Karpas-422 (cell line): ENCODE measurements around the gene STAT6. TPM values are rescaled to one million over a fixed set of nuclear protein-coding genes. Genes with fewer than 3 reads are reported as not detected.

Experiments
- DNase-seq: peaks from one replicate; pipeline ENCODE4 v3.0.0-alpha.2; 2015
- H2AFZ ChIP-seq: fragments of 200-600 bp; sonication (generic); 2 replicates; pipeline ENCODE4 v1.6.1; 2014; ENCODE audit warnings: antibody characterized with exemption, low read length, mixed read lengths
- H3K27ac ChIP-seq: fragments of 200-600 bp; sonication (generic); 2 replicates; pipeline ENCODE4 v1.5.1; 2014; ENCODE audit warnings: mild to moderate bottlenecking, low read length, moderate library complexity
- H3K27me3 ChIP-seq: fragments of 200-600 bp; sonication (generic); 2 replicates; pipeline ENCODE4 v1.6.1; 2014; ENCODE audit warnings: low read length, mixed read lengths
- H3K36me3 ChIP-seq: fragments of 200-600 bp; sonication (generic); 2 replicates; pipeline ENCODE4 v1.6.1; 2014; ENCODE audit warnings: low read length, mixed read lengths; ENCODE audit not compliant: insufficient read depth
- H3K4me1 ChIP-seq: fragments of 200-600 bp; sonication (generic); 2 replicates; pipeline ENCODE4 v1.6.1; 2014; ENCODE audit warnings: mild to moderate bottlenecking, low read length, mixed read lengths
- H3K4me2 ChIP-seq: fragments of 200-600 bp; sonication (generic); 2 replicates; pipeline ENCODE4 v1.6.1; 2014; ENCODE audit warnings: low read length, low read depth, mild to moderate bottlenecking; ENCODE audit not compliant: poor library complexity, severe bottlenecking
- H3K4me3 ChIP-seq: fragments of 200-600 bp; sonication (generic); 2 replicates; pipeline ENCODE4 v1.5.1; 2014; ENCODE audit warnings: mild to moderate bottlenecking, antibody characterized with exemption, low read length, mixed read lengths
- H3K79me2 ChIP-seq: fragments of 200-600 bp; sonication (generic); 2 replicates; pipeline ENCODE4 v1.6.1; 2014; ENCODE audit warnings: mild to moderate bottlenecking, low read length, mixed read lengths
- H3K9ac ChIP-seq: fragments of 200-600 bp; sonication (generic); 2 replicates; pipeline ENCODE4 v1.6.0; 2014; ENCODE audit warnings: low read length
- H3K9me2 ChIP-seq: fragments of 200-600 bp; sonication (generic), shearing (Covaris generic); replicated peaks from 2 replicates; pipeline ENCODE4 v1.6.0; 2014; ENCODE audit warnings: mild to moderate bottlenecking, low read length, moderate library complexity; ENCODE audit not compliant: insufficient read depth
- H3K9me3 ChIP-seq: fragments of 300-700, 200-600 bp; sonication (generic); 2 replicates; pipeline ENCODE4 v1.6.1; 2014; ENCODE audit warnings: low read length, mixed read lengths
- H4K20me1 ChIP-seq: fragments of 200-600 bp; sonication (generic); 2 replicates; pipeline ENCODE4 v1.6.1; 2014; ENCODE audit warnings: mild to moderate bottlenecking, antibody characterized with exemption, low read length, low read depth; ENCODE audit not compliant: insufficient read depth
- total RNA-seq: library from RNA; depleted of rRNA; stranded (reverse); fragments of >200 nt; shearing (Covaris generic); gene quantifications from 2 replicates; pipeline ENCODE4 v1.2.3, GENCODE V29; 2014; ENCODE audit warnings: low replicate concordance

STAT6 gene
- total RNA-seq, 1 experiment from 2014 or later = 116 TPM

GRCh38 chr12:57097554-57097835, 13.7 kb downstream of the STAT6 start:
- no peaks in the 10 kb centered on the region for H3K9me3 ChIP-seq
- no peaks in the 10 kb centered on the region for H3K79me2 ChIP-seq
- peaks cover 39% of the 10 kb centered on the region for H3K4me1 ChIP-seq
- DNase-seq = no peak
- H3K36me3 ChIP-seq = peaks cover 47% of the 10 kb centered on the region; the same call in 1 of the 2 replicates
- no peaks in the 10 kb centered on the region for H3K27me3 ChIP-seq
- no peak overlapping the region for H3K9ac ChIP-seq
- no peak overlapping the region for H3K4me2 ChIP-seq
- H4K20me1 ChIP-seq = no peaks in the 10 kb centered on the region
- H3K9me2 ChIP-seq = no peaks in the 10 kb centered on the region
- H2AFZ ChIP-seq = no peak overlapping the region
- H3K27ac ChIP-seq = no peak overlapping the region
- no peak overlapping the region for H3K4me3 ChIP-seq

- Histone ChIP-seq H3K9ac (no peak overlapping the region), H3K4me2 (no peak overlapping the region), H3K4me1 (peaks cover 44% of the 10 kb centered on the region), H3K9me3 (no peaks in the 10 kb centered on the region), H3K79me2 (no peaks in the 10 kb centered on the region; the same call in 1 of the 2 replicates), H3K4me3 (no peak overlapping the region), H3K36me3 (peaks cover 44% of the 10 kb centered on the region; the same call in 1 of the 2 replicates), H2AFZ (no peak overlapping the region), H3K9me2 (no peaks in the 10 kb centered on the region), H4K20me1 (no peaks in the 10 kb centered on the region), H3K27me3 (no peaks in the 10 kb centered on the region), H3K27ac (no peak overlapping the region)
- DNase-seq = peak; percentile 41
These were observed 14.2 kb downstream of the STAT6 start for GRCh38 chr12:57096748-57097553.

DNA sequence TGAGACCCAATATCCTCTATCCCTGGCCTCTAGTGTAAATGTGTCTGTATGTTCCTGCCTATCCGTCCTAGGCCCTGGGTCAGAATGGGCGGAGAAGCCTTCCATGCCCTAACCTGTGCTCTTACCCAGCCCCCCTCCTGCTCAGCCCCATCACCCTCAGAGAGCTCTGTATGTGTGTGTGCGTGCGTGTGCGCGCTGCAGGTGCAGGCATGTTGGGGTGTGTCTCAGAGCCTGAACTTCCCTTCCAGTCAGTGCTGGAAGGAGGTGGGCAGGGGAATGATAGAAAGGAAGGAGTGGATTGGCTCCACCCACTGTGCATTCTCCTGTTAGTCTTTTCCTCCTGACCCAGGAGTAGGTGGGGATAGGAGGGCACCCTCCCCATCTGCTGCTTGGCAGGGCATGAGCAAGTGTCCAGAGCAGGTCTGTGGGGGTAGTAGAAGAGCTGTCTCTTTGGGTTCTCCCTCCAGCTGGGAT, 15.0 kb downstream of the STAT6 start:
- Histone ChIP-seq H3K4me3 (no peak overlapping the region), H3K27ac (peak overlapping the region; percentile 83; the same call in 1 of the 2 replicates), H3K36me3 (peaks cover 44% of the 10 kb centered on the region; the same call in 1 of the 2 replicates), H4K20me1 (no peaks in the 10 kb centered on the region), H3K4me1 (peaks cover 52% of the 10 kb centered on the region), H3K9ac (peak overlapping the region; percentile 26; the same call in 1 of the 2 replicates), H3K27me3 (no peaks in the 10 kb centered on the region), H3K9me3 (no peaks in the 10 kb centered on the region), H3K79me2 (peaks cover 6% of the 10 kb centered on the region; the same call in 1 of the 2 replicates), H3K9me2 (no peaks in the 10 kb centered on the region), H3K4me2 (no peak overlapping the region), H2AFZ (no peak overlapping the region)
- DNase-seq = peak; percentile 43

- Histone ChIP-seq H2AFZ (no peak overlapping the region), H3K4me2 (no peak overlapping the region), H3K36me3 (peaks cover 44% of the 10 kb centered on the region; the same call in 1 of the 2 replicates), H3K4me1 (peaks cover 58% of the 10 kb centered on the region), H3K9me3 (no peaks in the 10 kb centered on the region), H3K4me3 (no peak overlapping the region), H3K27me3 (no peaks in the 10 kb centered on the region), H3K27ac (peak overlapping the region; percentile 83), H4K20me1 (no peaks in the 10 kb centered on the region), H3K79me2 (peaks cover 13% of the 10 kb centered on the region), H3K9me2 (no peaks in the 10 kb centered on the region), H3K9ac (peak overlapping the region; percentile 68; the same call in 1 of the 2 replicates)
- DNase-seq = peak; percentile 57
These were observed 15.7 kb downstream of the STAT6 start for GRCh38 chr12:57095440-57095839.

DNA sequence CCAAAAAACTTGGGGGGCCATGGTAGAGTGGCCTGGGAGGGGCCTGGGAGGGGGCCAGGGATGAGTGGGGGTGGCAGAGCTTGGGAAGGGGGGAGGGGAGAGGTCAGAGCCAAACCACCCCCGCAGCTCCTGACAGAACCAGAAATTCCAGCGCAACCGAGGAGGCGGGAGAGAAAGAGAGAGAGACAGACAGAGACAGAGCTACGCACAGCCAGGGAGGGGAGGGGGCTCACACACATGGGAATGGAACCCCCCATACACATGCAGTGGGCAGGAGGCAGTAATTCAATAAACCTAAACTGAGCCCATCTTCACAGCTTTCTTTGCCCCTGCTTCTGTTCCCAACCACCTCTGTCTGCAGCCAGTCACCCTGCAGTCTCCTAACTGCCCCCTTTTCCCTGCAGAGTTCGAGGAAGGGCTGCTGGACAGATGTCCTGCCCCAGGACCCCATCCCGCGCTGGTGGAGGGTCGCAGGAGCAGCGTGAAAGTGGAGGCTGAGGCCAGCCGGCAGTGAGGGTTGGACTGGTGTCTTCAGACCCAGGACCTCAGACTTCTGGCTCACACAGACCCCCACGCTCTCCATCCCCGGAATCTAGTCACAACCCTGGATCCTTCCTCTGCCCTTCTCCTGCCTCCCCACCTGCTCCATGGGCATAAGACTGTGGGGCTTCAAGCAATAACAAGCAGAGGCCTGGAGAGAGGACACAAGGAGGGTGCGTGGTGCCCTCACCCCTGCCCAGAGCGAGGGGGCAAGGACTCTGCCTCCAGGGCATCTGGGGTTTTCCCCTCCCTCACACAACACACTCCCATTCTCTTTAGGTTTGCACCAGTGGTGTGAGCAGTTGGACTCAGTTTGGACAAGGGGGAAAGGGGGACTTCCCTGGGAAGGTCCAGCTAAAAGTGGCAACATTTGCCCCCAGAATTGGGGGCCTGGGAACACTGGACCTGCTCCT, 16.7 kb downstream of the STAT6 start:
- peak overlapping the region; percentile 60 for H3K4me2 ChIP-seq
- H3K9me3 ChIP-seq = no peaks in the 10 kb centered on the region
- no peak for DNase-seq
- no peaks in the 10 kb centered on the region for H4K20me1 ChIP-seq
- H3K9me2 ChIP-seq = no peaks in the 10 kb centered on the region
- H2AFZ ChIP-seq = no peak overlapping the region
- H3K9ac ChIP-seq = peak overlapping the region; percentile 68
- H3K79me2 ChIP-seq = peaks cover 21% of the 10 kb centered on the region
- H3K36me3 ChIP-seq = peaks cover 35% of the 10 kb centered on the region; the same call in 1 of the 2 replicates
- peaks cover 59% of the 10 kb centered on the region for H3K4me1 ChIP-seq
- H3K27me3 ChIP-seq = no peaks in the 10 kb centered on the region
- H3K4me3 ChIP-seq = peak overlapping the region; percentile 39; the same call in 1 of the 2 replicates
- peak overlapping the region; percentile 83 for H3K27ac ChIP-seq

DNA sequence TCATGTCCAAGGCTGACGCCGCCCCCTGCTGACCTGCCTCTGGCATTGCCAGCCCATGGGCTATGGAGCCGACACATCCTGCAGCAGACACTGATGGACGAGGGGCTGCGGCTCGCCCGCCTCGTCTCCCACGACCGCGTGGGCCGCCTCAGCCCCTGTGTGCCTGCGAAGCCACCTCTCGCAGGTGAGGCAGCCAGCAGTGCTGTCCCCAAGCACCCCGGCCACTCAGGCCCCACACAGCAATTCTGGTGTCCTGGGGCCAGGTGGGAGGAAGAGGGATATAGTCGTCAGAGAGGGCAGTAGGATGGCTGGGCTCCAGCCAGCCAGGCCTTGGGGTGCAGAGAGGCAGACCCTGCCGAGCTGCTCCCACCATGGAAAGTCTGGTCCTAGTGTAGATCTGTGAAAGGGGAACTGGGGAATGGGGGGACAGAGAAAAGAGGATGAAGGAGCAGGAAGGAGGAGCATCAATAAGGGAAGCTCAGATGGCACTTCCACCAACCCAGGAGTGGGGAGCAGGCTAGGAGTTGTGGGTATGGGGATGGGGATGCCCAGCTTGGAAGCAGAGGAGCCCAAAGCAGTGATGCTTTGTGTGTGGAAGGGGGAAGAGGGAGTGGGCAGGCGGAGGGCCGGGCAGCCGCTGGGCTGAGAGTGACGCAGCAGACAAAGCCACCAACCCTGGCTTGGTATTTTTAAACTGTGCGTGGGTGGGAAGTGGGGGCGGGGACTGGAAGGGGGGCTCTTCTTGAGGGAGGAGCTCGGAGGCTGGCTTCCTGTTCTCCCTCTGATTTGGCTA, 17.6 kb downstream of the STAT6 start:
- Histone ChIP-seq H3K4me3 (peak overlapping the region; percentile 52), H3K9me2 (no peaks in the 10 kb centered on the region), H3K4me1 (peaks cover 59% of the 10 kb centered on the region), H4K20me1 (no peaks in the 10 kb centered on the region), H3K27ac (peak overlapping the region; percentile 83), H3K9me3 (no peaks in the 10 kb centered on the region), H3K36me3 (peaks cover 28% of the 10 kb centered on the region; the same call in 1 of the 2 replicates), H3K27me3 (no peaks in the 10 kb centered on the region), H2AFZ (no peak overlapping the region), H3K4me2 (peak overlapping the region; percentile 60), H3K79me2 (peaks cover 25% of the 10 kb centered on the region), H3K9ac (peak overlapping the region; percentile 68)
- DNase-seq = peak; percentile 91

DNA sequence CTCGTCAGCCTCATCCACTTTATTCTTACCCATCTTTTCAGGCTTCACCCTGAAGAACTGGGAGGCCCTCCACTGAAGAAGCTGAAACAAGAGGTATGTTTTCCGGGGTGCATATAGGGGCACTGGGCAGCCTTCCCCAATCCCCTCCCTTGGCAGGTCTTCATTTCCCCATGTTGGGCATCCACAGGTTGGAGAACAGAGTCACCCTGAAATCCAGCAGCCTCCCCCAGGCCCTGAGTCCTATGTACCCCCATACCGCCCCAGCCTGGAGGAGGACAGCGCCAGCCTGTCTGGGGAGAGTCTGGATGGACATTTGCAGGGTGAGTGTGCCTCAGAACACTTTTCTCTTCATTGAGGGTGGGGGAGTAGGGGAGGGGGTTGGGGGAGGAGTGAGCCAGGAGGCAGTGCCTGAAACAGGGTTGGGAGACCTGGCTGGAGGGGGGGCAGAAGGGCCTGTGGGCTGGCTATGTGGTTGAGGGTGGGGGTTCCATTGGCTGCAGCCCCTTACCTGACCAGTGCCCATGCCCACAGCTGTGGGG, 18.2 kb downstream of the STAT6 start:
- Histone ChIP-seq H3K4me2 (peak overlapping the region; percentile 60), H3K27me3 (no peaks in the 10 kb centered on the region), H3K36me3 (peaks cover 23% of the 10 kb centered on the region; the same call in 1 of the 2 replicates), H3K4me1 (peaks cover 65% of the 10 kb centered on the region), H3K9me3 (no peaks in the 10 kb centered on the region), H3K79me2 (peaks cover 25% of the 10 kb centered on the region), H3K9me2 (no peaks in the 10 kb centered on the region), H3K27ac (peak overlapping the region; percentile 83), H3K4me3 (peak overlapping the region; percentile 52; the same call in 1 of the 2 replicates), H2AFZ (no peak overlapping the region), H3K9ac (peak overlapping the region; percentile 68), H4K20me1 (no peaks in the 10 kb centered on the region)
- DNase-seq = no peak
